Left ventricle myocardium inferior (tissue), 1 donor: ENCODE measurements around the gene NTM. TPM values are rescaled to one million over a fixed set of nuclear protein-coding genes. Genes with fewer than 3 reads are reported as not detected.

Source experiments
- DNase-seq: peaks from one replicate; pipeline ENCODE4 v3.0.0-alpha.2; 2020
- H3K27ac ChIP-seq: fragments of 200-600 bp; replicated peaks from 2 replicates; pipeline ENCODE4 v1.8.0; 2021
- H3K27me3 ChIP-seq: fragments of 200-600 bp; 2 replicates; pipeline ENCODE4 v1.8.0; 2021; ENCODE audit warnings: low read depth
- H3K36me3 ChIP-seq: fragments of 200-600 bp; 2 replicates; pipeline ENCODE4 v1.8.0; 2021
- H3K4me1 ChIP-seq: fragments of 200-600 bp; 2 replicates; pipeline ENCODE4 v1.8.0; 2021
- H3K4me3 ChIP-seq: fragments of 200-600 bp; 2 replicates; pipeline ENCODE4 v1.8.0; 2021; ENCODE audit warnings: mild to moderate bottlenecking, moderate library complexity
- H3K9me3 ChIP-seq: fragments of 200-600 bp; replicated peaks from 2 replicates; pipeline ENCODE4 v1.8.0; 2021
- CTCF ChIP-seq: fragments of 200-600 bp; IDR thresholded peaks from 2 replicates; pipeline ENCODE4 v1.8.0; 2021; ENCODE audit warnings: antibody characterized with exemption, mild to moderate bottlenecking, borderline replicate concordance
- intact Hi-C: fragments of 100-400 bp; cut with micrococcal nuclease; formaldehyde crosslinking; loops from one replicate; pipeline ENCODE4 v1.11.0; 2022
- total RNA-seq: library from RNA; stranded (reverse); fragmentation: NEBNext Ultra II Directional; extraction: Animal tissue kit (Norgen Biotek cat#: 25700); gene quantifications from one replicate; pipeline ENCODE4 v1.2.1, GENCODE V29; 2021
- donor health status: DM: no; HTN: yes; CAD: no; lungs with severe emphysema.

The NTM gene
- total RNA-seq, 1 donor from 2014 or later = 1.0 TPM

GRCh38 chr11:132237781-132238180 lies 867.4 kb downstream of the NTM start:
- Histone ChIP-seq H3K4me1 (no peaks in the 10 kb centered on the region), H3K27ac (no peak overlapping the region), H3K9me3 (no peaks in the 10 kb centered on the region), H3K27me3 (peaks cover 5% of the 10 kb centered on the region), H3K4me3 (no peak overlapping the region), H3K36me3 (no peaks in the 10 kb centered on the region)
- no peak for TF ChIP-seq CTCF
- no peak for DNase-seq
- intact Hi-C loops = no loop called here

- no peaks in the 10 kb centered on the region for H3K9me3 ChIP-seq
- H3K27ac ChIP-seq = no peak overlapping the region
- no peak overlapping the region for H3K4me3 ChIP-seq
- no peaks in the 10 kb centered on the region for H3K27me3 ChIP-seq
- no peaks in the 10 kb centered on the region for H3K4me1 ChIP-seq
- no peaks in the 10 kb centered on the region for H3K36me3 ChIP-seq
- intact Hi-C loops = no loop called here
- DNase-seq = no peak
- TF ChIP-seq CTCF = no peak
Measured at GRCh38 chr11:132238331-132238866, 868.0 kb downstream of the NTM start.

- no peaks in the 10 kb centered on the region for H3K9me3 ChIP-seq
- no peaks in the 10 kb centered on the region for H3K27me3 ChIP-seq
- intact Hi-C loops = no loop called here
- H3K27ac ChIP-seq = no peak overlapping the region
- no peak overlapping the region for H3K4me3 ChIP-seq
- no peak for DNase-seq
- no peak for TF ChIP-seq CTCF
- no peaks in the 10 kb centered on the region for H3K36me3 ChIP-seq
- H3K4me1 ChIP-seq = no peaks in the 10 kb centered on the region
Measured at GRCh38 chr11:132240374-132240773, 870.0 kb downstream of the NTM start.

DNA sequence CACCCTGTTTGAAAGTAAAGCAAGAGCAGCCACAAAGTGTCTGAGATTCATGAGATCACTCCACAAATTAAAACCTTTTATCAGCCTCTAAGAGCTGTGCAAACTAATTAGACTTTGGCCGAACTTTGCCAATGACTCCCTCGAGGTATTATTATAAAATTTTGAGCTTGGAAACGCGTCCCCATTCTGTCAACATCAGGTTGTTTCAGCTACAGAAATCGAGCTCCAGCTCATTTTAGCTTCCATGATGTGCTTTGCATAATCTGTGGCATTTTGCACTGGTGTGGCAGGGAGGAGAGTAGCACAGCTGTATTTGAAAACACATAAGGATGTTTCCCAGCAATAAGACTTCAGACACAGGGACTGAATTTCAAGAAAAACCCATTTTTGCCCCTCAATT lies 872.2 kb downstream of the NTM start:
- Histone ChIP-seq H3K4me3 (no peak overlapping the region), H3K4me1 (no peaks in the 10 kb centered on the region), H3K36me3 (no peaks in the 10 kb centered on the region), H3K9me3 (no peaks in the 10 kb centered on the region), H3K27me3 (no peaks in the 10 kb centered on the region), H3K27ac (no peak overlapping the region)
- no peak for TF ChIP-seq CTCF
- DNase-seq = no peak
- intact Hi-C loops = no loop called here

DNA sequence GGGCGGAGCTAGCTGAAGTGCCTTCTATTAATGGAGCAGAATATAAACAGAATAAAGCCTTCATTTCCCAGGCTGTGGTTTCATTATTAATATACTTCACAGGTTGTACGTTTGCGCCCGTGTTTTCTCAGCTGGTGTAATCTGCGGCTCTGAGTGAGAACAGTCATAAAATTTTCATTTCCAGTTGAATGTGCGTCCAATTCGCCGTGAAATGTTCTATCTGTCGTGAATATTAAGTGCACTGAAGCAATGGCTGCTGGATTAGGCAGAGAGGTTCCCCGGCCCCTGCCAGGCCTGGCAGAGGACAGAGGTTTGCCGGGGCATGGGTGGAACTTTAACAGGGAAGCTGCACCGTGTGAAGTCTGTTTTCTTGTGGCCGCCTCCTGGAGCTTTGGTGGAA lies 874.4 kb downstream of the NTM start:
- DNase-seq = no peak
- H3K27ac ChIP-seq = no peak overlapping the region
- H3K4me3 ChIP-seq = no peak overlapping the region

More for the DNA sequence above, 874.4 kb downstream of the NTM start:
- intact Hi-C loops = no loop called here
- Histone ChIP-seq H3K36me3 (no peaks in the 10 kb centered on the region), H3K4me1 (no peaks in the 10 kb centered on the region), H3K9me3 (no peaks in the 10 kb centered on the region), H3K27me3 (no peaks in the 10 kb centered on the region)
- no peak for TF ChIP-seq CTCF
